Esophagus muscularis mucosa (tissue), 4 donors: ENCODE results near the gene CD34.

Experiments
- EP300 ChIP-seq: sonication (generic); formaldehyde crosslinking; IDR thresholded peaks from one replicate; pipeline ENCODE4 v1.6.1; 2017; ENCODE audit warnings: antibody characterized with exemption
- POLR2A ChIP-seq: fragments of 450-650 bp; IDR thresholded peaks from one replicate; pipeline ENCODE4 v1.6.1; 2017; ENCODE audit warnings: antibody characterized with exemption, moderate library complexity, mild to moderate bottlenecking, low read depth
- POLR2AphosphoS5 ChIP-seq, 2 donors: sonication (generic); formaldehyde crosslinking; IDR thresholded peaks; one replicate each; pipeline ENCODE4 v1.6.1; 2017; ENCODE audit warnings: antibody characterized with exemption in 2 of 2
- TF ChIP-seq, protein P1 (sequence below), 3 experiments: fragments of 200-600 bp in 2 of 3; fragments of 450-650 bp in 1 of 3; sonication (generic) in 2 of 3; IDR thresholded peaks; one replicate each; pipeline ENCODE4 v1.5.1; 2017 to 2019; ENCODE audit warnings: antibody characterized with exemption in 3 of 3, mild to moderate bottlenecking in 2 of 3, moderate library complexity in 1 of 3

DNA sequence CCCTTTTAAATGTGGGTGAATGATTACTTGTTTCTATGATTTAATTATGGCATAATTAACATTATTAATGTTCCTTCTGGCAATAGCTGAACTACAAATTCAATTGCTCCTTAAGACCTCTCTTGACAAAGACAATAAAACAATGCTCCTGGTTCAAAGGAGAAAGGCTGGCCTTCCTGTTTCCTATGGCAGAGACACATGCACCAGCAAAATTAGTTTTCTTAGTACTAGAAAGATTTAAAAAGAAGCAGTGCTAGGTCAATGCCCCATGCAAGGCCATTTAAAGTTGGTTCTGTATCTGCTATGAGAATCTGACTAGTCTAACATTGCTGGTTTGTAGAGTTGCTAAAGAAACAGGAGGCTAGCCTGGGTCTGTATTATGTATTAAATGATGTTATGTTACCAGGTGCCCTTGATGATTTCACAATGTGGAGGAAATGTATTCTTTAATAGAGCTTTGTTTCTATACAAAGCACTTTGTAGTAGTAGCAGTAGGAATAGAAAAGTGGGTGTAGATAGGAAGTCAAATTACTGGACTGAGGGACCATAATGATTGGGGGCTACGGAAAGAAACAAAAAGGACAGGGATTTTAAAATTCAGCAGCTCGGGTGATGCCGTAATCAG is 38.8 kb upstream of the CD34 start:
- TF ChIP-seq POLR2A (no peak), EP300 (no peak), POLR2AphosphoS5 (IDR thresholded peaks at IDR 0.05) (no peak)
- TF ChIP-seq, protein P1, sequence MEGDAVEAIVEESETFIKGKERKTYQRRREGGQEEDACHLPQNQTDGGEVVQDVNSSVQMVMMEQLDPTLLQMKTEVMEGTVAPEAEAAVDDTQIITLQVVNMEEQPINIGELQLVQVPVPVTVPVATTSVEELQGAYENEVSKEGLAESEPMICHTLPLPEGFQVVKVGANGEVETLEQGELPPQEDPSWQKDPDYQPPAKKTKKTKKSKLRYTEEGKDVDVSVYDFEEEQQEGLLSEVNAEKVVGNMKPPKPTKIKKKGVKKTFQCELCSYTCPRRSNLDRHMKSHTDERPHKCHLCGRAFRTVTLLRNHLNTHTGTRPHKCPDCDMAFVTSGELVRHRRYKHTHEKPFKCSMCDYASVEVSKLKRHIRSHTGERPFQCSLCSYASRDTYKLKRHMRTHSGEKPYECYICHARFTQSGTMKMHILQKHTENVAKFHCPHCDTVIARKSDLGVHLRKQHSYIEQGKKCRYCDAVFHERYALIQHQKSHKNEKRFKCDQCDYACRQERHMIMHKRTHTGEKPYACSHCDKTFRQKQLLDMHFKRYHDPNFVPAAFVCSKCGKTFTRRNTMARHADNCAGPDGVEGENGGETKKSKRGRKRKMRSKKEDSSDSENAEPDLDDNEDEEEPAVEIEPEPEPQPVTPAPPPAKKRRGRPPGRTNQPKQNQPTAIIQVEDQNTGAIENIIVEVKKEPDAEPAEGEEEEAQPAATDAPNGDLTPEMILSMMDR (IDR thresholded peaks at IDR 0.05): no peak
